Breast epithelium (tissue), 3 donors: Measurements from ENCODE around the gene PSMF1.

Experiments used
- CTCF ChIP-seq, 3 donors: fragments of 450-650 bp; IDR thresholded peaks; one replicate each; pipeline ENCODE4 v1.5.1; 2016 to 2017; ENCODE audit warnings: antibody characterized with exemption in 3 of 3, mild to moderate bottlenecking in 3 of 3, moderate library complexity in 3 of 3
- POLR2A ChIP-seq: fragments of 450-650 bp; IDR thresholded peaks from one replicate; pipeline ENCODE4 v1.6.1; 2016; ENCODE audit warnings: antibody characterized with exemption, mild to moderate bottlenecking, moderate library complexity
- POLR2AphosphoS5 ChIP-seq, 3 donors: sonication (generic); formaldehyde crosslinking; IDR thresholded peaks; one replicate each; pipeline ENCODE4 v1.6.1; 2017; ENCODE audit warnings: antibody characterized with exemption in 3 of 3

GRCh38 chr20:1205802-1206201 is 87.4 kb downstream of the PSMF1 start:
- TF ChIP-seq CTCF (IDR thresholded peaks at IDR 0.05) (no peak), POLR2A (no peak), POLR2AphosphoS5 (IDR thresholded peaks at IDR 0.05) (no peak)
